Measurements from ENCODE around the gene GALP. TPM values are rescaled to one million over a fixed set of nuclear protein-coding genes. Genes with fewer than 3 reads are reported as not detected.
"Not testable (repeated sequence)": the region's sequence is repeated elsewhere in the genome, so short reads cannot be mapped to it uniquely, and the experiment has no call there.

GALP gene
- total RNA-seq, 1 experiment from 2014 or later, result not detected

- POLR2A ChIA-PET, result no interaction called here
- no peak for TF ChIP-seq CTCF (IDR thresholded peaks at IDR 0.05; ENCODE audit: unreplicated experiment)
- H3K4me1 Mint-ChIP-seq (ENCODE audit: insufficient read depth, unreplicated experiment), result no peaks in the 10 kb centered on the region
- intact Hi-C loops (cut with micrococcal nuclease), result no loop called here
- H3K36me3 Mint-ChIP-seq (ENCODE audit: insufficient read depth, unreplicated experiment), result peaks cover 6% of the 10 kb centered on the region
- CTCF ChIA-PET, result no interaction called here
- no peaks in the 10 kb centered on the region for H3K27me3 Mint-ChIP-seq (ENCODE audit: insufficient read depth, unreplicated experiment)
- no TSS peak for BruUV-seq (replicated peaks)
- H3K27ac Mint-ChIP-seq (ENCODE audit: low read depth, unreplicated experiment), result no peak overlapping the region
- H3K4me3 Mint-ChIP-seq (ENCODE audit: unreplicated experiment), result no peak overlapping the region
- no peak for DNase-seq (ENCODE audit: unreplicated experiment)
- H3K9me3 Mint-ChIP-seq (ENCODE audit: unreplicated experiment), result peaks cover 14% of the 10 kb centered on the region
Observed at GRCh38 chr19:56217039-56217949, 41.5 kb downstream of the GALP start.

- H3K27ac Mint-ChIP-seq (ENCODE audit: low read depth, unreplicated experiment), result no peak overlapping the region
- CTCF ChIA-PET, result interaction anchor here (0.6 kb wide), 1 partner anchor 129 kb away, joined by 3 read pairs; no protein-coding TSS in a partner anchor
- intact Hi-C loops (cut with micrococcal nuclease), result no loop called here
Observed at GRCh38 chr19:56218961-56219360, 43.2 kb downstream of the GALP start.

GRCh38 chr19:56221442-56221841, 45.6 kb downstream of the GALP start:
- H3K36me3 Mint-ChIP-seq (ENCODE audit: insufficient read depth, unreplicated experiment); intact Hi-C loops (cut with micrococcal nuclease); DNase-seq (ENCODE audit: unreplicated experiment); BruUV-seq (replicated peaks); H3K27ac Mint-ChIP-seq (ENCODE audit: low read depth, unreplicated experiment); H3K27me3 Mint-ChIP-seq (ENCODE audit: insufficient read depth, unreplicated experiment); H3K4me1 Mint-ChIP-seq (ENCODE audit: insufficient read depth, unreplicated experiment); H3K4me3 Mint-ChIP-seq (ENCODE audit: unreplicated experiment): not testable (repeated sequence)
- ChIA-PET POLR2A (interaction anchor here (0.6 kb wide), 1 partner anchor 56 kb away, joined by 3 read pairs; no protein-coding TSS in a partner anchor), CTCF (interaction anchor here (0.6 to 1.5 kb wide), 5 partner anchors 29 to 139 kb away, joined by 3 to 5 read pairs (median 4); no protein-coding TSS in a partner anchor)
- H3K9me3 Mint-ChIP-seq (ENCODE audit: unreplicated experiment), result peaks cover 14% of the 10 kb centered on the region

More at GRCh38 chr19:56218961-56219360, 43.2 kb downstream of the GALP start:
- Mint-ChIP-seq H3K36me3 (ENCODE audit: insufficient read depth, unreplicated experiment) (peaks cover 6% of the 10 kb centered on the region), H3K27me3 (ENCODE audit: insufficient read depth, unreplicated experiment) (no peaks in the 10 kb centered on the region), H3K4me1 (ENCODE audit: insufficient read depth, unreplicated experiment) (no peaks in the 10 kb centered on the region), H3K4me3 (ENCODE audit: unreplicated experiment) (no peak overlapping the region), H3K9me3 (ENCODE audit: unreplicated experiment) (peaks cover 14% of the 10 kb centered on the region)
- POLR2A ChIA-PET, result no interaction called here
- no peak for TF ChIP-seq CTCF (IDR thresholded peaks at IDR 0.05; ENCODE audit: unreplicated experiment)
- no TSS peak for BruUV-seq (replicated peaks)
- DNase-seq (ENCODE audit: unreplicated experiment), result no peak

- Mint-ChIP-seq H3K27ac (ENCODE audit: low read depth, unreplicated experiment) (no peak overlapping the region), H3K36me3 (ENCODE audit: insufficient read depth, unreplicated experiment) (peaks cover 6% of the 10 kb centered on the region), H3K9me3 (ENCODE audit: unreplicated experiment) (peaks cover 14% of the 10 kb centered on the region), H3K27me3 (ENCODE audit: insufficient read depth, unreplicated experiment) (no peaks in the 10 kb centered on the region), H3K4me1 (ENCODE audit: insufficient read depth, unreplicated experiment) (no peaks in the 10 kb centered on the region), H3K4me3 (ENCODE audit: unreplicated experiment) (no peak overlapping the region)
- CTCF ChIA-PET, result interaction anchor here (0.6 to 1.5 kb wide), 6 partner anchors 32 to 197 kb away, joined by 3 to 5 read pairs (median 4); no protein-coding TSS in a partner anchor
- POLR2A ChIA-PET, result no interaction called here
- no peak for DNase-seq (ENCODE audit: unreplicated experiment)
- no TSS peak for BruUV-seq (replicated peaks)
- no peak for TF ChIP-seq CTCF (IDR thresholded peaks at IDR 0.05; ENCODE audit: unreplicated experiment)
- intact Hi-C loops (cut with micrococcal nuclease), result no loop called here
Observed at GRCh38 chr19:56221851-56222250, 46.0 kb downstream of the GALP start.
